Measurements from ENCODE around the gene NPS.

Gene NPS

DNA sequence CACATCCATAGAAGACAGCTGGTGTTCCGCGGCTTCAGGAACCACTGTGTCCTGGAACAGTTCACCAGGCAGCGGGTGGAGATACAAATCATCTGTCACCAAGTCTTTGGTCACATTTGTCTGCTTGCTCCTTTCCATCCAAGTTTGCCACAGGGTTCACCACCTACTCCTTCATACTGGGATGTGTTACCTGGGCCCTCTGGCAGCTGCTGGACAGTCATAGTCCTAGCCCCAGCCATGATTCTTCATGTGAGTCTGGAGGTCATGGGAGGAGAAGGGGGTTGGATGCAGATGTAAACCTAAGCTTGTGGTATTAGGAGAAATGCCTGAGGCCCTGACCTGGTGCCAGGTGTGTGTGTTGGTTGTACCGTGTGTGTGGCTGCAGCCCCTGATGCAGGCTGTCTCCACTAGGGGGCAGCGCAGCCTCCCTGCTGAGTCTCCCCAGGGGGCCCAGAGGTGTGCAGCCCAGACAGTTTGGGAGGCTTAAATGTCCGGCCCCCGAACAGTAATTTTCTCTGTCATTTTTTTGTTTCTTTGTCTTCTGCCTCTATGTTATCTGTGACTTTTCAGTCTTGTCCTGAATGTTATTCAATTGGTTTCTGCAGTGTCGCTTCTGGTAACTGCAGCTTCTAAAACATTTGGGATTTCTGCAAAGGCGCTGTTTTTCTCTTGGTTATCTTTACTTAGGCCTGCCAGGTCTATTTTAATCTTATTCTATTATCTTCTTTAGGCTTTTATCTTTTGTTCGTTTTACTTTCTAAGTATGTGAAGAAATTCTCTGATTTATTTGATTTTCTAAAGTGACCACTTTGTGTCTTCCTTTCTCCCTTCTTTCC is 14.8 kb downstream of the NPS start:
- DNase-seq, result no peak

DNA sequence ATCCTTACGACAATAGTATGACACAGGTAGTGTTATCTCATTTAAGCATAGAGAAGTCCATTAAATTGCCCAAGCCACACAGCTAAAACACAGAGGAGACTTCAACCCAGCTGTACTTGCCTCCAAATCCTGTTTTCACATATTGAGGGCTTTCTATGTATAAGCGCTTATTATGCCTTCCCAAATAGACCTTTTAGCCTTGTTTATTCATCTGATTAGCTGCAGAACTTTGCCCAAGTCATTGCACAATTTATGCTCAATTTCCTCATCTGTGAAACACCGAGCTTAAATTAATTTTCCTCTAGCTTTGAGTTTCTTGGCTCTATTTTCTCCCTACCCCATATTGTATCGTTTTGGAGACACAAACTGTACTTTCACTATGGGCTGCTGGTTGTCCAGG is 15.5 kb downstream of the NPS start:
- no peak for DNase-seq

DNA sequence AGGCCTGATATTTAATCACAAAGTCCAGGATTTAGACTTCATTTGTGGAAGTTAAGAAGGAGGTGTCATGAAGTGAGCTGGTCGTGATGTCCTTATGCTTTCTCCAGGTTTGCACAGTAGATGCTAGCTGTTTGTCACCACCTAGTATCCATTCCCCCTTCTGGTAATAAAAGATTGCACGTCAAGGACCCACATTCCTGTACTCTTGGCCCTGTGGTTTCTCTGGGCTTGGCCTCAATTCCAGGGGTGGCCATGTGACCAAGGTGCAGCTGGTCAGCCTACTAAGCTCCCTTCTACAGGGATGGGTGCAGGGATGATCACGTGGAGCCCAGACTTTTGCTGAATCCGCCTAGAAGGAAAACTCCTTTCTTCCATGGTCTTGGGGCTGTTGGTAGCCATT is 16.5 kb downstream of the NPS start:
- no peak for DNase-seq

DNA sequence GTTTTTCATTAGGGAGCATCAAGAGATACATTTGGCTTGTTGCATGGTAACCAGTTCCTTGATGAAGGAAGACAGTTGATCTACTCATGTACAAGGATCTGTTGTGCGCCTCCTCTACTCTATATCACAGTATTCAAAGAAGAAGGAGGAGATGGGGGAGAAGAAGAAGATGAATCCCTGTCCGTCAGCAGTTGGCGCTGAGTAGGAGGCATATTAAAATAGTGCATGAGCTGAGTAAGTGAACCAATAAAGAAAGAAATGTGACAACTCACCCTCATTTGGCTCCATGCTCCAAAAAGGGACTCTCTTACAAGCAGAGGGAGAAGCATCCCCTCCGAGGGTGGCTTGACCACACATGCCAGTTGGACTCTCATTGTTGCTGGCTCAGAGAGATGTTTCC is 20.1 kb downstream of the NPS start:
- no peak for DNase-seq

DNA sequence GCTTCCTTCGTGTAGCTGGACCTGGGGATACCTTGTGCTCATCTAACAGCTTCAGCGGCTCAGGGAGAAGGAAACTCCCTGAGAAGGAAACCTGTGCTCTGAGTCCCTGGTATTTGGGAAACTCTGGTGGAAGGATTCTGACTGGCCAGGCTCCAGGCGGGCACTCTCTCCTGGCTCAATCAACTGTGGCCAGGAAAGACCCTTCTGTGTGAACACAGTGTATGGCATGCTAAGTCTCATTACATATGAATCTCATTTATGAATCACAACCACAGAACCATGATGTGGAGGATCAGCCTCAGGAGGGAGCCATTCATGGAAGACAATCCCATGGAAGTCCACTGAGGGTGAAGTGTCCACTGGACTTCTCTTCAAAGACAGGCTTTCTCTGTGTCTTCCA is 20.9 kb downstream of the NPS start:
- DNase-seq, result no peak

DNA sequence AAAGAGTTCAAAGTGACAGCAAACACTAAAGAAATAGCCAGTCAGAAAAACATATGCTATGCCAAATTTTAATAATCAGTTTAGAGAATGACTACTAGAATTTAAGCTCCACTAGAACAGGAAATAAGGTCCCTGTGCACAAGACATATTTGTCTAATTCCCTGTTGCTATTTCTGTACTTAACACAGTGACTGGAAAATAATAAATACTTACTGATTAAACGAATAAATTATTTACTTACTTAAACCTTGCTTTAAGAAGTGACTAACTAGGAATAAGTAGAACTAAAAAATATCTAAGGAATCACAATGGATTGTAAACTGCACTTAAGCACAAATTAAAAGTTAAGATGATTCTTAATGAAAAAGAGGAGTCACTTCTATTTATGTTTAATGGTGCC is 22.3 kb downstream of the NPS start:
- no peak for DNase-seq

DNA sequence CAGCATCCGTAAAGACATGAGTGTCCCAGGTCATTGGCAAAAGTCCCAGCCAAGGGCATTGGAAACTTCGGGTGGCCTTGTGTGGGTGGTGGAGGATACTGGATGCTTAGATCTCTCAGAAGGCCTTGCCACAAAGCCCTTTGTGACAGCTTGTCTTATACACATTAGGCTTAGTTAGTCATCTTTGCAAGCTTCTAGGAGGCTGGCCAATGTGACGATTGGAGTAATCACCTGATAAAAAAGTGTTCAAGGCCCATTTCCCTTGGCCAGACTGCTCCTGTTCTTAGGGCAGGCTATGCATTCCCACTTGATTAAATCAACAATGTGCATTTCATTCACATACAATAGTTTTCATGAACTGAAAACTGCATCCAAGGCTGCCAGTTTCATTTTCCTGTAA is 26.9 kb downstream of the NPS start:
- no peak for DNase-seq

DNA sequence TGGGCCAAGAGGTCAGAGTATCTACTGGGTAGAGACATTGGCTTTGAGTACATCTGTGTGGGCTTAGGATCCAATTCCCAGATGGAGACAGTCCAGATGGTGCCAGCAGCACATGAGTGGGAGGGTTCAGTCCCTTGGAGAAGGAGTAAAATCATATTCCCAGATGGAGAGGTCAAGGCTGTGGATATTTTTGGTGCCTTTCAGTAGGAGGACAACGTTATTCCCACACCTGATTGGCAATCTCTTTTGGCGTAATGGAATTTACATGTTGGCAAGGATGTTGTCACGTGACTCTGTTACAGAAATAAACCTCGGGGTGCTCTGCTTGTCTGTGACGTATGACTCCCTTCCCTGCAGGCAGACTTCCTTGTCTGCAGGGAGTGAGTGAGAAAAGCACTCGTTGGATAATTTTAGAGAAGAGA is 27.6 kb downstream of the NPS start:
- no peak for DNase-seq

DNA sequence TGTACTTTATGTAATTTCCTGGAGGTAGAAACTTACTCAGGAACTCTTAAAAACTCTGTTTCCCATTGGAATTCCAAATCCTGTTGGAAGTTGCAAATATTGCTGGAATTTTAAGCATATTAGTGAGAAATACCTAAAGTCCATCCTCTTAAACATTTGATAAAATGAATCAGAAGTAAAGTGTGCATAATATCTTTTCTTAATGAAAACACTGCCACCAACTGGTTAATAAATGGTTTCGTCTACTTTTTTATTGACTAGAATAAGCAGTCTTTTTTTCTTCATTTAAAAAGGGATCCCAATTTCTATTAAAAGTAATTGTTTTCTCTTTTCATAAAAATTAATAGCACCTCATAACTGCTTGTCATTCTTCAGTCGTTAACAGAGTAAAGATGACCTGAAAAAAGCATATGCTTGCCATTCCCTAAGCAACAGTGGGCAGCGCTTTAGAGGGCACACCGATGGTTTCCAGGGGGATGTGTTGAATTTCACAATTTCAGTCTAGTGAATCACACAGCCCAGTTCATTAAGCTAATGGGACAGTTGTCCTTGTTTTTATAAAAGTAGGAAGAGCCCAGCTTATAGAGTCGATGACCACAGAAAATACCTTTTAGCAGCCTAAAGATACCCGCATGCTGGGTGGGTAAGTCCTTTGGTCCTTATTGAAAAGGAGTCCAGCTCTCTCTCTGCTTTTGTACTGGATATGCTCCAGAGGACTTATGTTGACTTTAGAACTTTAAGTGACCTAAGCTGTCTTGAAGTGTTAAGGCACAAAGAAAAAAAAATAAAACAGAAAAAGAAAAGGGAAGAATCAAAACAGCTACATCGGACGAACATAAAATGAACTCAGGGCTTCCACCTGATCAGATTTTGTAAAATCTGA is 28.5 kb downstream of the NPS start:
- DNase-seq, result no peak

DNA sequence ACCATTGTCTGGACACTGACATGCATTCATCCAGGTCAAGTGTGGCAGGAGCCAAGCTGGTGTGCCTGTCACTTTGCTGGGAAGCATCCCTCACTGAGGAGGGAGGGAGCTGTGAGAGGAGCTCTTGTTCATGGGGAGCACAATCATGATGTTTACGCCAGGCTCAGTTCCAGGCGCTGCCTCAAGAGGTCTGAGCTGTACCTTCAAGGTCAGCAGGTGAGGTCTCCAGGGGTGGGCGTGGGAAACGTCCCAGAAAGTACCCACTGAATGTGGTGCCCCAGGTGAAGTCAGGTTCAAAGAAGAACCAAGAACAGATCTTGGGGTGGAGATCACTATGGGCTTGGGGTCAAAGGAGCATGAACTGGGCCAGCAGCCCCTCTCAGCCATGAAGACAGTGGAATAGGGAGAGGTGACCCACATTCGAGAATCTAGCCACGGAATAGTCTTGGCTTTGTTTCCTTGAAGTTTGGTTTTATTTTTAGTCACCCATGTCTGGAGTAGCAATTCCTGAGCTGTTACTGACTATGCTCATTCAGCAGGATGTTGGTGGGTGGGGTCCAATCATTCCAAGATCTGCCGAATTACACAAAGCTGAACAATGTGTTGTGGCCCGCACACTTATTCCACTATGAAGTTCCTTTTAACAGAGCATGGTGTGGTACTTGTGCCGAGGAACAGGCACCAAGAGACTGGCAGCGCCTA is 29.3 kb downstream of the NPS start:
- no peak for DNase-seq

DNA sequence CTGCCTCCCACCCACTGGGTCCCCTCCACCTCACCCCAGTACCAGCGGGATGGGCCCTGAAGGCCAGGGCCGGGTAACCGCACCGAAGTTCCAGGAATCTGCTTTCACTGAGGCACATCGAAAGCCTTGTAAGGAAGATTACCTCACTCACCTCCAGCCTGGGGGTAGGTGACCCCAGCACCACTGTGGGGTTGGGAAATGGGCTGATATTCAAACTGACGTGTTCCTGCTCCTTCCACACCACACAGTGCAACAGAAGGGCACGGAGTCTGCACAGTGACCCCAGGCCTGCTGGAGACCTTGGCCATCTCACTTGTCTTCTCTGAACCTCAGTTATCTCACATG is 29.8 kb downstream of the NPS start:
- no peak for DNase-seq

DNA sequence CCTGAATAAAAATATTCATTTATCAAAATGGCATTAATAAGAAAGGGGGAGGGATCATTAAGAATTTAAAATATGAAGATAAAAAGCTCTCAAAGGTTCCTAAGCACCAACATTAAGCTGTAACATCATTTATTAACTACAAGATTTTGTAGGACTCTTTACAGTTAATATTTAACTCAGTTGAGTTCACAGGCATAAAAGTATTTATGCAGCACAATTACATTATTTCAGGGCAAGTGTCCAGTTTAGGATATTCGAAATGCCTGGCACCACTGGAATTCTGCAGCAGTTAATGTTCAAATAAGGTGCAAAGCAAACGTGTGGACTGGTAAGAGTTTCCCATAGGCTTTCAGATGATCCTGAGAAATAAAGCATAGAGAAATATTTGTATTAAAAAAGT is 30.5 kb downstream of the NPS start:
- DNase-seq, result no peak

DNA sequence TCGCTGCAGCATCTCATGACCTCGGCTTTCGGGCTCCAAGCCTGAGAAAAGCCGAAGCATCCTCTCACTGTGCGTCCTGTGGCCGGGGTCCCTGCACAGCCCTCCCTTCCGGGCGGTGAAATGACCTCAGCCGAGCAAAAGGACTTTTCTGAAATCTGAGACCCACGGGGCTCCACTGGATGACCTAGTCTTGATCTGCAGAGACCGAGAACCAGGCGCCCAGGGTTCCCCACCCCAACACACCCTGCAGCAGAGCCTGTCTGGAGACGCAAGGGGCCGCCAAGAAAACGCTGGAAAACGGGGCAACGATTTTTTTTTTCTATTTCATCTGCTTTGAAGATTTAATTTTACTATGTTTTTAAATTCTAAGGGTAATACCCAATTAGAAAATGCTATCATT is 31.7 kb downstream of the NPS start:
- DNase-seq, result no peak

DNA sequence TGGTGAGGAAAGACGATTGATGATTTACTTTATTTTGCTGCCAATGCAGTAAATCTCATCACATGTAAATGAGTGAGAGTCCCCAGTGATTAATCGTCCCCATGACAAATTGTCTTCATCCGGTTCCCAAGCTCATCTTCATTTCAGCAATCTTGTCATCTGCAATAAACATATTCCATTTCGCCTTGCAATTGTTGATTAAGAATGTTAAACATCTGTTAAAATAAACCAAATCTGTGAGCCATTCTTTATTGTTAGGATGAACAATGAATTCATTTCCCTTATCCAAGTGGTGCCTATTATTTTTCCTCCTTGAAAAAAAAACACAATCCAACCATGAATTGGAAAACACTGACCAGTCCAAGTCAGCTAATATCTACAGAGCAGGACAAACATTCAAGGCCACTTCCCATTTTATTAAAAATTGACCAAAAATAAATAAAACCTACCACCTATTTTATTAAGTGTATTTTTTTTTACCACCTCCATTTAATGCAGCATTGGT is 36.5 kb downstream of the NPS start:
- no peak for DNase-seq

DNA sequence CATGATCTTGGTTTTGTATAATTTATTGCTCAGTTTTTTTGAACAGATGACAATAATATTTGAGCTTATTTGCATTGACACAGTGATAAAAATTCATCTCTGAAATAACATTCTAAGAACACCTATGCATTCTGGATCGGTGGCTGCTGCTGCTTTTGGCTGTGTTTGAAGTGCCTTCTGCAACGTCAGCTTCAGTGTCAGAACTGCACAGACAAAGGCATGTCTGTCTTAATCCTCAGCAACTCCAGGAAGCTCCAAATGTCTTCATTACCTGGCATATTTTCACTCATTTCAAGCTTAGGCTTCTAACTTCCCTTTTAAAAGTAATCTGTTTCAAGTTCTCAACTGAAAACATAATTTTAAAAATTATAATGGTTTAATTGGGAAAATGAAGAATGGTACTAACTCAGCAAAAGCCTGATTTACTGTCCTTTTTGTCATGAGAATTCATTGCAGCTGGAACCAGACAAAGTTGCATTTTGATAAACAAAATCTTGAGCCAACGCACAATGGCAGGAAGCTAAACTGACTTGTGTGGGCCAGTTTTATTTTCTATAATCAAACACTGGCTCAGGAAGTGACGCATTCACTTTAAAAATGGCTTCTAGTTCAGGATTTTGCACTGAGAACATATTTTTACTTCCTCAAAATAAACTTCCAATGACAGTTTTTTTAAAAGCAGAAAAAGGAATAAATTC is 38.7 kb downstream of the NPS start:
- no peak for DNase-seq

DNA sequence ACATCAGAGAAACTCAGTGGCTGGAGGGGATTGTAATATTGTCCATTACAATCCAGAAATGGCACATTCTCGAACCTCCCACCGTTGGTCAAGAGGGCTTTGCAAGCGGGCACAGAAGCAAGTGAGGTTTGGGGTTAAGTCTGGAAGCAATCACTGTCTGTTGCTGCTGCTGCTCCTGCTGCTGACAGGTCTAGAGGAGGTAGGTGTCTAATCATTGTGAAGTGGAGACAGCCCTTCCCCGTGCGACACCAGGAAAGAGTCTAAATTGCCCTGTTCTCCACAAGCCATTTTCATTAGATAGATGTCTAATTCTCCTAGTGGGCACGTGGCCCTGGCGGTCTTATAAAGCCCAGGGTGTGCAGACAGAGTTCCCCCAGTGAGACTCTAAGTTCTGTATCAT is 43.5 kb downstream of the NPS start:
- no peak for DNase-seq

DNA sequence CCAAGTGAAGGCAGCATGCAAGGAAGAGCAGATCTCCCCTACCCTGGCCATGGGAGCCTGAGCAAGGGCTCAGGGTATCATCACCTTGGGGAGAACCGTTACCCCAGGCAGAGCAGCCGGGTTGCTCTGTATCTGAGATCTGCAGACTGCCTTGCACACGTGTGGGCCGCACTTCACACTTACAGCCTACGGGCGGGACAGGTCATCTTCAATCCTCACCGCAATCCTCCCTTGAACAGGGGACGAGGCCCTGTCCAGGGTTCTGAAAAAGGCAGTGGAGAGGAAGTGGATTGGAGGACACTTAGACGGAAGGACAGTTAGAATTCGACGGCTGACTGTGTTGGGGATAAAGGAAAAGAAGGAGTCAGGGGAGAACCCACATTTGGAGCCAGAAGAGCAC is 51.4 kb downstream of the NPS start:
- DNase-seq, result no peak
